Activated CD8-positive, alpha-beta T cell treated with anti-CD3 and anti-CD28 coated beads for 36 hours (primary cell): ENCODE results near the gene AHRR. TPM values are rescaled to one million over a fixed set of nuclear protein-coding genes. Genes with fewer than 3 reads are reported as not detected.
"Not testable (repeated sequence)": the region's sequence is repeated elsewhere in the genome, so short reads cannot be mapped to it uniquely, and the experiment has no call there.

Source experiments
- ATAC-seq: fragments of 200-7000 bp; cut with Tn5 transposase; one replicate; pipeline ENCODE4 v1.10.0; 2021; ENCODE audit warnings: mild to moderate bottlenecking, moderate library complexity
- CTCF ChIA-PET: fragments of 350-600 bp; sonication (Branson Sonifier 250); formaldehyde crosslinking; loops from one replicate; lab custom pipeline; 2021; ENCODE audit warnings: antibody characterized with exemption; lab: Charles Lee
- POLR2A ChIA-PET: fragments of 350-600 bp; sonication (Branson Sonifier 250); formaldehyde crosslinking; loops from one replicate; lab custom pipeline; 2021; ENCODE audit warnings: antibody characterized with exemption; lab: Charles Lee
- DNase-seq: peaks from one replicate; pipeline ENCODE4 v3.0.0-alpha.2; 2020
- H3K27ac Mint-ChIP-seq: one replicate; pipeline ENCODE4 v1.8.0; 2021; ENCODE audit warnings: mild to moderate bottlenecking, mixed read lengths
- H3K27me3 Mint-ChIP-seq: one replicate; pipeline ENCODE4 v1.8.0; 2021; ENCODE audit warnings: mixed read lengths
- H3K36me3 Mint-ChIP-seq: one replicate; pipeline ENCODE4 v1.8.0; 2021; ENCODE audit warnings: low read depth, mixed read lengths
- H3K4me1 Mint-ChIP-seq: one replicate; pipeline ENCODE4 v1.8.0; 2021; ENCODE audit warnings: low read depth, mixed read lengths
- H3K4me3 Mint-ChIP-seq: one replicate; pipeline ENCODE4 v1.8.0; 2021; ENCODE audit warnings: mild to moderate bottlenecking, moderate library complexity, mixed read lengths
- H3K9me3 Mint-ChIP-seq: one replicate; pipeline ENCODE4 v1.8.0; 2021; ENCODE audit warnings: mixed read lengths
- CTCF ChIP-seq: fragments of 200-600 bp; IDR thresholded peaks from one replicate; pipeline ENCODE4 v1.8.0; 2022; ENCODE audit warnings: antibody characterized with exemption, mild to moderate bottlenecking
- intact Hi-C: fragments of 100-400 bp; cut with micrococcal nuclease; formaldehyde crosslinking; loops from one replicate; pipeline ENCODE4 v1.10.0; 2022
- total RNA-seq, 2 experiments: library from RNA; stranded (reverse); gene quantifications; one replicate each; pipeline ENCODE4 v1.2.3, GENCODE V29; 2021

Gene AHRR
- total RNA-seq, 2 experiments from 2014 or later = 26.3 to 27.9 TPM

DNA sequence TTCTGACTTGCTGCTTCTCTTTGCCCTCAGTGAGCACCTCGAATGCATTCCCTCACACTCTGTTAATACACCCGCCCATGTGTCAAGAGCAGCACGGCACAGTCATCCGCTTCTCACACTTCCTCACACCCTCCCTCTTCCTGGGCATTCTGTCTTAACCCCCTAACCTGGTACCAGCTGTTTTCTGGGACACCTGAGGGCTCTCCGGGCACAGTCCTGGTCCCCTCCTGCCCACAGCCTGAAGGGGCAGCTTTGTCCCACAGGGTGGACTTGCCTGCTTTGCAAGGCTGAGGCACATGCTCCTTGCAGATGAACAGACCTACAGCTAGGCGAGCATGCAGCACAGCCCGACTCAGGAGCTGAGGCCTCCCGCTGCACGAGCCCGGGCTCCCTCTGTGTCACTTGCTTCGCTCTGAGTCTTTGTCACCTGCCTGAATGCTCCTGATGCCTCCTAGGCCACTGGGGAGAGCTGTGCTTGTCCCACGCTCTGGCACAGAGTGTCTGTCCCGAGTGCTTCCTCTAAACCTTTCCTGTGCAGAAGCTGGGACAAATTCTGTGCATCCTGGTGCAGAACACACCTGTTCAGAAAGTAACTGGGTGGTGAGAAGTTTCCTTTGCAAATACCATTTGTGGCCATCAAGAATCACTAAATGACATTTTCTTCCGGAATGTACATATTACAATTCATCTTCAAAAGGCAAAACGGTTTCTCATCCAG lies 47.8 kb downstream of the AHRR start:
- Mint-ChIP-seq H3K27ac (peak overlapping the region; percentile 85), H3K36me3 (peaks cover 49% of the 10 kb centered on the region), H3K4me3 (no peak overlapping the region), H3K4me1 (peaks cover 48% of the 10 kb centered on the region), H3K27me3 (no peaks in the 10 kb centered on the region), H3K9me3 (peaks cover 6% of the 10 kb centered on the region)
- ChIA-PET POLR2A (interaction anchor here (1.0 to 4.9 kb wide), 5 partner anchors 10 to 103 kb away, joined by 3 to 37 read pairs (median 4); partner anchors contain the start of gene AHRR), CTCF (interaction anchor here (0.8 to 2.1 kb wide), 7 partner anchors 10 to 63 kb away, joined by 3 to 12 read pairs (median 4); no protein-coding TSS in a partner anchor)
- ATAC-seq = peak; percentile 31
- no peak for TF ChIP-seq CTCF
- no peak for DNase-seq
- intact Hi-C loops = no loop called here

DNA sequence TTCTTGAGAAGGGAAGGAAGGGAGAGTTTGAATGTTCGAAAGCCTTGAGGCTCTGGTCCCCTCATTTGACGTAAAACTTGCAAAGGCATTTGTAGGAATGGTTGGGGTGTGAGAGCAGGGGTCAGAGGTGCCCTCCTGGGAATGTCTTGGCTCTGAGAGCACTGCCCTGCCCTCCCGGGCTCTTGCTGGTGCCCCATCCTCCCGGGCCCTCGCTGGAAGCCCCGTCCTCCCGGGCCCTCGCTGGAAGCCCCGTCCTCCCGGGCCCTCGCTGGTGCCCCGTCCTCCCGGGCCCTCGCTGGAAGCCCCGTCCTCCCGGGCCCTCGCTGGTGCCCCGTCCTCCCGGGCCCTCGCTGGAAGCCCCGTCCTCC lies 48.3 kb downstream of the AHRR start:
- peak overlapping the region; percentile 85 for H3K27ac Mint-ChIP-seq
- H3K9me3 Mint-ChIP-seq, H3K4me3 Mint-ChIP-seq, DNase-seq, intact Hi-C loops, ATAC-seq, H3K27me3 Mint-ChIP-seq: not testable (repeated sequence)
- ChIA-PET CTCF (interaction anchor here (0.8 to 2.1 kb wide), 2 partner anchors 10 to 62 kb away, joined by 4 to 12 read pairs; no protein-coding TSS in a partner anchor), POLR2A (interaction anchor here (1.0 to 4.9 kb wide), 4 partner anchors 10 to 103 kb away, joined by 3 to 37 read pairs (median 4); no protein-coding TSS in a partner anchor)
- H3K4me1 Mint-ChIP-seq = peaks cover 53% of the 10 kb centered on the region
- H3K36me3 Mint-ChIP-seq = peaks cover 45% of the 10 kb centered on the region

DNA sequence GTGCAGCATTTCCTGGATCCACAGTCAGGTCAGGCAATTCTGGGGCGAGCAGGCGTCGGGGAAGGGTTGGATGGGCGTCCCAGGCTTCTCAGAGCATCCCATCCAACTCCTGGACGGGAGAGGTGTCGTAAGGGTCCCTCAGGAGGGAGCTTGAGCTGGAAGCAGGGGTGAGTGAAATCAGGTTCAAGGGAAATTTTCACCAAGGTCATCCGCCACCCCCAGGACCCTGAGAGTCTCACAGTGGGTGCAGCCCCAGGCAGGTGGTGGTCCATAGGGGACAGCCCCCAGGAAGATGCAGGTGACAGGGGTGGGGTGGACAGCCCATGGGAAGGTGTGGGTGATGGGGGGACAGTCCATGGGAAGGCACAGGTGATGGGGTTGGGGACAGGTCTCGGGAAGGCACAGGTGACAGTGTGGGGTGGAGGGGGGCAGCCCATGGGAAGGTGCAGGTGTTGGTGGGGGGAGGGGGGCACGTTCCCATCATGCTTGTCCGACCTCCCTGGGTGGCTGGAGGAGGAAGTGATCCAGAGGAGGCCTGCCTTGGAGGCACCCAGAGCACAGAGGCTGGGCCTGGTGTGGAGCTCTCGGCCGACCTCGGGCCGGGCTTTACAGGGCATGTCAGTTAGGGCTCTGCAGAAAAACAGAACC lies 48.9 kb downstream of the AHRR start:
- CTCF ChIA-PET = interaction anchor here (0.8 kb wide), 1 partner anchor 61 kb away, joined by 4 read pairs; no protein-coding TSS in a partner anchor
- TF ChIP-seq CTCF = no peak
- Mint-ChIP-seq H3K36me3 (peaks cover 47% of the 10 kb centered on the region), H3K9me3 (peaks cover under 1% of the 10 kb centered on the region), H3K4me1 (peaks cover 58% of the 10 kb centered on the region), H3K27me3 (no peaks in the 10 kb centered on the region), H3K4me3 (no peak overlapping the region), H3K27ac (peak overlapping the region; percentile 57)
- POLR2A ChIA-PET = interaction anchor here (0.7 to 4.9 kb wide), 3 partner anchors 9 to 42 kb away, joined by 3 to 37 read pairs (median 3); no protein-coding TSS in a partner anchor
- ATAC-seq (no peak), DNase-seq (no peak)
- intact Hi-C loops = no loop called here

DNA sequence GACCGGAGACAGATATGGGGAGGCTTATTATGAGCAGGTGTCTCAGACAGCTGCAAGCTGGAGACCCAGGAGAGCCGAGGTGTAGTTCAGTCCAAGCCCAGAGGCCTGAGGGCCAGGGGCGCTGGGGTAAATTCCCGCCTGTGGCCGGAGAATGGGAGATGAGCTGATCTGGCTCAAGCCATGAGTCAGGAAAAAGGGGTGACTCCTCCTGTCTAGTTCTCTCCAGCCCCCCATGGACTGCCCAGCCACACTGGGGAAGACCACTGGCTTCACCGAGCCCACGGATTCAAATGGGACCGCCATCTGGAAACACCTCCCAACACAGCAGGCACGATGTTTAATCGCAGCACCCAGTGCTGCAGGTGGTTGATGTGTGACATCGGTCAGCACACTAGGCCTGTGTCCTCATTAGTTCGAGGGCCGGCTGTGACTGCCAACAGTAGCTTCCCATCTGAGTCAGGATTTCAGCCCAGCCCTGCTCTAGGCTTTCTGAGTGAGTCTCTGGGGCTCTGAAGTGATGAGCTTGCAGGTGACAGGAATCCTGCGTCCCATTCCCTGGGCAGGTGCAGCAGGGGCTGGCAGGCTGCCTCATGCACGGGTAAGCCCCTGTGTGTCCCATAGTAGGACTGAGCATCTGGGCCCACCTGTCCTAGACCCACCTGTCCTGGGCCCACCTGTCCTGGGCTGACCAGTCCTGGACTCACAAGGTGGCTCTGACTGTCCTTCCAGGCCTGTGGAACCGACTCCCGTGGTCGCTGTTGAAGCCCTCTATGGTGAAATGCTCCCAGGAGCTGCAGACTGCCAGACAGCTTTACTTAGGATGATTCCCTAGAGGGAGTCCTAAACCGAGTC lies 49.7 kb downstream of the AHRR start:
- POLR2A ChIA-PET = interaction anchor here (0.6 to 4.9 kb wide), 9 partner anchors 8 to 60 kb away, joined by 3 to 37 read pairs (median 4); no protein-coding TSS in a partner anchor
- DNase-seq = no peak
- no peak for ATAC-seq
- Mint-ChIP-seq H3K27me3 (no peaks in the 10 kb centered on the region), H3K4me1 (peaks cover 61% of the 10 kb centered on the region), H3K4me3 (peak overlapping the region; percentile 45), H3K9me3 (no peaks in the 10 kb centered on the region), H3K27ac (peak overlapping the region; percentile 82), H3K36me3 (peaks cover 47% of the 10 kb centered on the region)
- intact Hi-C loops = no loop called here
- TF ChIP-seq CTCF = no peak
- CTCF ChIA-PET = interaction anchor here (0.5 kb wide), 1 partner anchor 27 kb away, joined by 3 read pairs; no protein-coding TSS in a partner anchor
